A549 (cell line): Measurements from ENCODE around the gene XRCC1. TPM values are rescaled to one million over a fixed set of nuclear protein-coding genes. Genes with fewer than 3 reads are reported as not detected.

Experiments
- ATAC-seq, 2 experiments: fragments of 200-7000 bp in 1 of 2; fragments of >200 bp in 1 of 2; cut with Nextera tagmentation in 1 of 2; cut with Tn5 transposase in 1 of 2; 3 replicates each; pipeline versions ENCODE4 v1.8.0 to v1.9.1; 2018 to 2020; ENCODE audit warnings: mild to moderate bottlenecking in 1 of 2, moderate library complexity in 1 of 2
- CTCF ChIA-PET: fragments of 300-600 bp; sonication (Branson Sonifier 250); formaldehyde crosslinking; extraction: SDS; loops from one replicate; lab custom pipeline; 2021; ENCODE audit warnings: antibody characterized with exemption, inconsistent platforms; lab: Yijun Ruan, JAX
- POLR2A ChIA-PET: fragments of 350-600 bp; formaldehyde crosslinking; extraction: SDS; loops from one replicate; lab custom pipeline; 2021; ENCODE audit warnings: antibody characterized with exemption, inconsistent platforms; lab: Yijun Ruan, JAX
- DNase-seq, 2 experiments: peaks; one replicate each; pipeline versions ENCODE4 v3.0.0 to v3.0.0-alpha.2; 2011 to 2016; ENCODE audit warnings: low read depth in 1 of 2, low spot score in 1 of 2
- FAIRE-seq: peaks from 2 replicates; lab custom pipeline; 2011; peaks lifted over from hg19 to GRCh38; lab: Jason Lieb, UNC
- H3K27ac ChIP-seq, 2 experiments: fragments of >200 bp; sonication (Bioruptor Twin); formaldehyde crosslinking; 3 replicates each; pipeline ENCODE4 v1.5.1; 2016 to 2017
- H3K4me1 ChIP-seq: fragments of >200 bp; sonication (Bioruptor Twin); formaldehyde crosslinking; 3 replicates; pipeline ENCODE4 v1.6.1; 2016
- H3K4me2 ChIP-seq: fragments of >200 bp; sonication (Bioruptor Twin); formaldehyde crosslinking; 3 replicates; pipeline ENCODE4 v1.6.1; 2016
- H3K4me3 ChIP-seq: fragments of >200 bp; sonication (Bioruptor Twin); formaldehyde crosslinking; 3 replicates; pipeline ENCODE4 v1.5.1; 2016
- H3K9me3 ChIP-seq: fragments of >200 bp; sonication (Bioruptor Twin); formaldehyde crosslinking; 3 replicates; pipeline ENCODE4 v1.6.1; 2016
- BCL3 ChIP-seq: fragments of >200 bp; sonication (Bioruptor Twin); formaldehyde crosslinking; IDR thresholded peaks from 3 replicates; pipeline ENCODE4 v1.6.1; 2016
- CEBPB ChIP-seq, 2 experiments: fragments of >200 bp in 1 of 2; sonication (Bioruptor Twin) in 1 of 2; formaldehyde crosslinking in 1 of 2; IDR thresholded peaks; 2 replicates each; pipeline ENCODE4 v1.6.1; 2012 to 2016
- CTCF ChIP-seq: fragments of >200 bp; sonication (Bioruptor Twin); formaldehyde crosslinking; IDR thresholded peaks from 3 replicates; pipeline ENCODE4 v1.5.1; 2016
- E2F6 ChIP-seq: IDR thresholded peaks from 2 replicates; pipeline ENCODE4 v1.6.1; 2012; ENCODE audit warnings: low read depth, borderline replicate concordance
- ESRRA ChIP-seq: fragments of 150-350 bp; IDR thresholded peaks from 2 replicates; pipeline ENCODE4 v1.6.1; 2014; ENCODE audit warnings: mild to moderate bottlenecking, low read length, borderline replicate concordance
- FOSL2 ChIP-seq, 2 experiments: fragments of 450-650 bp in 1 of 2; fragments of >200 bp in 1 of 2; sonication (Bioruptor Twin) in 1 of 2; formaldehyde crosslinking; IDR thresholded peaks; 2 replicates each; pipeline versions ENCODE4 v1.5.0 to v1.6.1; 2016 to 2020; ENCODE audit warnings: mild to moderate bottlenecking in 1 of 2, moderate library complexity in 1 of 2
- HOXB13 ChIP-seq: fragments of 250-450 bp; sonication (Bioruptor Pico); IDR thresholded peaks from 2 replicates; pipeline ENCODE4 v1.5.0; 2020; ENCODE audit warnings: low read depth, mild to moderate bottlenecking, moderate library complexity
- HOXB5 ChIP-seq: fragments of 250-450 bp; sonication (Bioruptor Pico); IDR thresholded peaks from 2 replicates; pipeline ENCODE4 v1.5.0; 2020; ENCODE audit warnings: mild to moderate bottlenecking, moderate library complexity
- KDM5A ChIP-seq: fragments of 200-600 bp; sonication (generic); IDR thresholded peaks from 2 replicates; pipeline ENCODE4 v1.6.1; 2016; ENCODE audit warnings: antibody characterized with exemption, mild to moderate bottlenecking
- MAFK ChIP-seq: fragments of 450-650 bp; IDR thresholded peaks from 2 replicates; pipeline ENCODE4 v1.6.1; 2014; ENCODE audit not compliant: partially characterized antibody
- NPAS2 ChIP-seq: fragments of 250-450 bp; sonication (Bioruptor Pico); IDR thresholded peaks from 2 replicates; pipeline ENCODE4 v1.8.0; 2022; ENCODE audit warnings: mild to moderate bottlenecking, moderate library complexity, borderline replicate concordance
- PBX3 ChIP-seq: IDR thresholded peaks from 2 replicates; pipeline ENCODE4 v1.6.1; 2012
- REST ChIP-seq: fragments of 200-600 bp; sonication (generic); IDR thresholded peaks from 2 replicates; pipeline ENCODE4 v1.6.1; 2016; ENCODE audit warnings: antibody characterized with exemption, mild to moderate bottlenecking, moderate library complexity
- TP53 ChIP-seq: fragments of 250-450 bp; sonication (Bioruptor Pico); IDR thresholded peaks from 2 replicates; pipeline ENCODE4 v1.5.0; 2021; ENCODE audit warnings: mild to moderate bottlenecking, moderate library complexity
- USF2 ChIP-seq: fragments of 450-650 bp; IDR thresholded peaks from 2 replicates; pipeline ENCODE4 v1.6.1; 2014; ENCODE audit warnings: antibody characterized with exemption
- ZC3H11A ChIP-seq: fragments of 450-650 bp; IDR thresholded peaks from 2 replicates; pipeline ENCODE4 v1.6.1; 2014; ENCODE audit warnings: antibody characterized with exemption, mild to moderate bottlenecking
- ZNF302 ChIP-seq: fragments of 250-450 bp; sonication (Bioruptor Pico); IDR thresholded peaks from 2 replicates; pipeline ENCODE4 v1.9.0; 2021; ENCODE audit warnings: inconsistent platforms, mild to moderate bottlenecking, moderate library complexity
- WGBS: methylation state at CpG from one replicate; pipeline ENCODE4 v1.1.6; 2017; ENCODE audit errors: missing lambda C conversion rate; 5-methylcytosine and 5-hydroxymethylcytosine counted together
- polyA plus RNA-seq, 4 experiments: library from polyadenylated mRNA; depleted of rRNA in 3 of 4; stranded (reverse); fragments of >200 nt; fragmentation: RNase III in 1 of 4; extraction: RNeasy Plus Mini Kit Qiagen cat#74134 plus additional on column Dnase treatment in 1 of 4; gene quantifications; 2 replicates in 3 of 4; 3 replicates in 1 of 4; pipeline ENCODE4 v1.2.3, GENCODE V29; 2011 to 2017

Gene XRCC1
- polyA plus RNA-seq, 2 of the 4 experiments (the other 2 are of a cell fraction) = 32.0 to 55.1 TPM

GRCh38 chr19:43562698-43563241 lies 12.6 kb downstream of the XRCC1 start:
- Histone ChIP-seq H3K27ac (no peak overlapping the region), H3K4me3 (no peak overlapping the region), H3K4me1 (peaks cover 9% of the 10 kb centered on the region; the same call in 1 of the 3 replicates), H3K9me3 (no peaks in the 10 kb centered on the region), H3K4me2 (no peak overlapping the region)
- DNase-seq = no peak
- FAIRE-seq = no peak
- CTCF ChIA-PET = interaction anchor here (2.2 to 2.9 kb wide), 3 partner anchors 9 to 28 kb away, joined by 6 to 8 read pairs (median 7); no protein-coding TSS in a partner anchor
- POLR2A ChIA-PET = no interaction called here
- no peak for ATAC-seq
- TF ChIP-seq MAFK = no peak
- no peak for TF ChIP-seq ZNF302
- TF ChIP-seq FOSL2 (IDR thresholded peaks at IDR 0.05) = no peak
- TF ChIP-seq FOSL2 (CRISPR knock-in tag; IDR thresholded peaks at IDR 0.05) = no peak
- no peak for TF ChIP-seq NPAS2 (CRISPR knock-in tag)
- no peak for TF ChIP-seq HOXB5
- TF ChIP-seq REST = no peak
- TF ChIP-seq CTCF = no peak
- no peak for TF ChIP-seq PBX3
- no peak for TF ChIP-seq E2F6
- no peak for TF ChIP-seq CEBPB (IDR thresholded peaks at IDR 0.05)
- no peak for TF ChIP-seq ZC3H11A
- 76% methylated on average over 14 of the region's 14 CpGs for WGBS

GRCh38 chr19:43562226-43562697 lies 13.1 kb downstream of the XRCC1 start:
- H3K9me3 ChIP-seq = no peaks in the 10 kb centered on the region
- FAIRE-seq (no peak), ATAC-seq (peak in 1 of 2 experiments; percentile 26; a peak in 1 of 6 replicates), DNase-seq (no peak)
- CTCF ChIA-PET = interaction anchor here (2.2 to 2.9 kb wide), 3 partner anchors 9 to 27 kb away, joined by 6 to 8 read pairs (median 7); no protein-coding TSS in a partner anchor
- WGBS = 89% methylated on average over 6 of the region's 6 CpGs
- H3K4me2 ChIP-seq = no peak overlapping the region
- TF ChIP-seq USF2 (no peak), REST (no peak), HOXB13 (CRISPR knock-in tag) (no peak), KDM5A (no peak), ESRRA (no peak), BCL3 (no peak), HOXB5 (no peak), TP53 (CRISPR knock-in tag) (no peak)
- no peak overlapping the region for H3K4me3 ChIP-seq
- POLR2A ChIA-PET = no interaction called here
- H3K27ac ChIP-seq = no peak overlapping the region
- peaks cover 9% of the 10 kb centered on the region; the same call in 1 of the 3 replicates for H3K4me1 ChIP-seq
